HepG2 (cell line): Measurements from ENCODE around the gene CRYBA2. TPM values are rescaled to one million over a fixed set of nuclear protein-coding genes. Genes with fewer than 3 reads are reported as not detected.

Experiments used
- GPBP1L1 ChIP-seq: sonication (generic); formaldehyde crosslinking; IDR thresholded peaks from 2 replicates; pipeline ENCODE4 v1.5.0; 2020; ENCODE audit warnings: mild to moderate bottlenecking, missing genetic modification reagents
- HOXA9 ChIP-seq: sonication (generic); formaldehyde crosslinking; IDR thresholded peaks from 2 replicates; pipeline ENCODE4 v1.8.1; 2022; ENCODE audit warnings: missing genetic modification reagents, mild to moderate bottlenecking, moderate library complexity, borderline replicate concordance
- IRF2 ChIP-seq: IDR thresholded peaks from 2 replicates; pipeline ENCODE4 v1.6.1; 2018; ENCODE audit warnings: missing genetic modification reagents, missing compliant biosample characterization
- MBNL3 ChIP-seq: fragments of 250-450 bp; sonication (Bioruptor Pico); conservative IDR thresholded peaks from 2 replicates; pipeline ENCODE4 v1.8.0; 2022; ENCODE audit warnings: mild to moderate bottlenecking, inconsistent platforms
- NFRKB ChIP-seq: fragments of 450-650 bp; IDR thresholded peaks from 2 replicates; pipeline ENCODE4 v1.6.1; 2017
- RCOR2 ChIP-seq: IDR thresholded peaks from 2 replicates; pipeline ENCODE4 v1.6.1; 2016; ENCODE audit warnings: missing biosample characterization, missing genetic modification reagents
- SETDB1 ChIP-seq: sonication (generic); formaldehyde crosslinking; IDR thresholded peaks from 2 replicates; pipeline ENCODE4 v1.5.1; 2020; ENCODE audit warnings: missing genetic modification reagents, mild to moderate bottlenecking, borderline replicate concordance
- SNAI1 ChIP-seq: sonication (generic); formaldehyde crosslinking; IDR thresholded peaks from 2 replicates; pipeline ENCODE4 v1.5.0; 2020; ENCODE audit warnings: mild to moderate bottlenecking, missing genetic modification reagents, borderline replicate concordance
- TAF15 ChIP-seq: fragments of 200-400 bp; formaldehyde crosslinking; IDR thresholded peaks from one replicate; pipeline ENCODE4 v1.6.1; 2018; ENCODE audit warnings: mild to moderate bottlenecking, low read depth, low read length; ENCODE audit not compliant: poor library complexity, severe bottlenecking
- TERF1 ChIP-seq: sonication (generic); formaldehyde crosslinking; IDR thresholded peaks from 2 replicates; pipeline ENCODE4 v1.8.0; 2022; ENCODE audit warnings: mild to moderate bottlenecking, missing genetic modification reagents, moderate library complexity
- ZBED4 ChIP-seq: sonication (generic); formaldehyde crosslinking; IDR thresholded peaks from 2 replicates; pipeline ENCODE4 v1.4.0; 2020; ENCODE audit warnings: missing genetic modification reagents, borderline replicate concordance
- ZBTB7A ChIP-seq: sonication (generic); formaldehyde crosslinking; IDR thresholded peaks from 2 replicates; pipeline ENCODE4 v1.8.0; 2022; ENCODE audit warnings: mild to moderate bottlenecking, missing genetic modification reagents
- ZFAT ChIP-seq: sonication (generic); formaldehyde crosslinking; conservative IDR thresholded peaks from 2 replicates; pipeline ENCODE4 v1.8.1; 2023; ENCODE audit warnings: missing genetic modification reagents, inconsistent platforms
- ZMYM3 ChIP-seq: sonication (generic); formaldehyde crosslinking; IDR thresholded peaks from 2 replicates; pipeline ENCODE4 v1.5.1; 2020; ENCODE audit warnings: mild to moderate bottlenecking, missing genetic modification reagents
- ZNF17 ChIP-seq: sonication (generic); formaldehyde crosslinking; IDR thresholded peaks from 2 replicates; pipeline ENCODE4 v1.5.0; 2020; ENCODE audit warnings: mild to moderate bottlenecking, missing genetic modification reagents
- ZNF335 ChIP-seq: sonication (generic); formaldehyde crosslinking; IDR thresholded peaks from 2 replicates; pipeline ENCODE4 v1.4.0; 2020; ENCODE audit warnings: missing genetic modification reagents
- ZNF567 ChIP-seq: sonication (generic); formaldehyde crosslinking; IDR thresholded peaks from 2 replicates; pipeline ENCODE4 v1.8.1; 2023; ENCODE audit warnings: mild to moderate bottlenecking, missing genetic modification reagents, borderline replicate concordance
- ZNF691 ChIP-seq: sonication (generic); formaldehyde crosslinking; IDR thresholded peaks from 2 replicates; pipeline ENCODE4 v1.4.0; 2020; ENCODE audit warnings: missing genetic modification reagents, low read depth, mild to moderate bottlenecking, borderline replicate concordance
- ZNF839 ChIP-seq: sonication (generic); formaldehyde crosslinking; IDR thresholded peaks from 2 replicates; pipeline ENCODE4 v1.4.0; 2020; ENCODE audit warnings: missing genetic modification reagents, mild to moderate bottlenecking, borderline replicate concordance
- ZSCAN9 ChIP-seq: IDR thresholded peaks from 2 replicates; pipeline ENCODE4 v1.6.1; 2016; ENCODE audit warnings: borderline replicate concordance
- polyA plus RNA-seq, 8 experiments: library from polyadenylated mRNA; depleted of rRNA in 3 of 8; stranded (reverse) in 7 of 8; unstranded in 1 of 8; fragments of >200 nt; fragmentation: Illumina TruSeq in 4 of 8; extraction: Trizol in 4 of 8; gene quantifications; 2 replicates each; pipeline versions ENCODE4 v1.2.1 to v1.2.3, GENCODE V29; 2011 to 2016; ENCODE audit warnings: low read depth in 4 of 8, missing spikeins in 1 of 8, mixed read lengths in 1 of 8; ENCODE audit not compliant: insufficient read depth in 1 of 8
- total RNA-seq, 5 experiments: library from RNA; depleted of rRNA; stranded (reverse); fragments of >200 nt; fragmentation: Illumina TruSeq; extraction: Trizol; gene quantifications; 2 replicates each; pipeline ENCODE4 v1.2.3, GENCODE V29; 2016; ENCODE audit warnings: low read depth in 1 of 5
- TF ChIP-seq, protein P1 (sequence below): sonication (generic); formaldehyde crosslinking; IDR thresholded peaks from 2 replicates; pipeline ENCODE4 v1.8.1; 2023; ENCODE audit warnings: missing genetic modification reagents, inconsistent platforms, borderline replicate concordance
- TF ChIP-seq, protein P2 (sequence below): sonication (generic); formaldehyde crosslinking; IDR thresholded peaks from 2 replicates; pipeline ENCODE4 v1.4.0; 2020; ENCODE audit warnings: missing genetic modification reagents, borderline replicate concordance

Gene CRYBA2
- total and polyA plus RNA-seq, 2 of the 13 experiments (the other 11 are each of a cell fraction or from before 2014, with no cell fraction given), result not detected

DNA sequence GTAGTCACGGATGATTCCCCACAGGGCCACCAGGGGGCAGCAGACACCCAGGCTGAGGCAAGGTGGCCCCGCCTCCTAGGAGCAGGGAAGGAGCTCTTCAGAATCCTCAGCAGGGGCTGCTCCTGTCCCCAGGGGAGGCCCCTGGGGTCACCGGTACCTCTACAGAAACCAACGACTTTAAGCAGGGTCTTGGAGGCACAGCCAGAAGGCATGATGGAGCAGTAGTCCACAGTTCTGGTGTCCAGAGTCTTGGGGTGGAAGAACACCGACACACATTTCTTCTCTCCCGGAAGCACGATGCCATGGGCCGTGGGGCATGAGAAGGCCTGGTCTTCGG lies 36.6 kb upstream of the CRYBA2 start (continued):
- no peak for TF ChIP-seq ZNF567 (CRISPR knock-in tag)
- no peak for TF ChIP-seq ZNF691
- TF ChIP-seq SNAI1, result no peak
- no peak for TF ChIP-seq ZMYM3 (CRISPR knock-in tag)
- TF ChIP-seq TAF15, result no peak
- TF ChIP-seq HOXA9 (CRISPR knock-in tag), result no peak
- no peak for TF ChIP-seq MBNL3
- TF ChIP-seq ZBTB7A (CRISPR knock-in tag), result no peak
- no peak for TF ChIP-seq ZFAT
- TF ChIP-seq ZBED4 (CRISPR knock-in tag), result 0 out of 2 replicates have a peak, but pooled peaks have one; percentile 40
- TF ChIP-seq, protein P1, sequence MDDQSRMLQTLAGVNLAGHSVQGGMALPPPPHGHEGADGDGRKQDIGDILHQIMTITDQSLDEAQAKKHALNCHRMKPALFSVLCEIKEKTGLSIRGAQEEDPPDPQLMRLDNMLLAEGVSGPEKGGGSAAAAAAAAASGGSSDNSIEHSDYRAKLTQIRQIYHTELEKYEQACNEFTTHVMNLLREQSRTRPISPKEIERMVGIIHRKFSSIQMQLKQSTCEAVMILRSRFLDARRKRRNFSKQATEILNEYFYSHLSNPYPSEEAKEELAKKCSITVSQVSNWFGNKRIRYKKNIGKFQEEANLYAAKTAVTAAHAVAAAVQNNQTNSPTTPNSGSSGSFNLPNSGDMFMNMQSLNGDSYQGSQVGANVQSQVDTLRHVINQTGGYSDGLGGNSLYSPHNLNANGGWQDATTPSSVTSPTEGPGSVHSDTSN, result no peak
- TF ChIP-seq ZNF335 (CRISPR knock-in tag), result no peak
- TF ChIP-seq SETDB1 (CRISPR knock-in tag), result no peak
- TF ChIP-seq GPBP1L1 (CRISPR knock-in tag), result no peak
- no peak for TF ChIP-seq RCOR2 (CRISPR knock-in tag)
- TF ChIP-seq ZNF17 (CRISPR knock-in tag), result no peak
- no peak for TF ChIP-seq IRF2 (CRISPR knock-in tag)
- TF ChIP-seq ZSCAN9 (CRISPR knock-in tag), result no peak
- TF ChIP-seq, protein P2, sequence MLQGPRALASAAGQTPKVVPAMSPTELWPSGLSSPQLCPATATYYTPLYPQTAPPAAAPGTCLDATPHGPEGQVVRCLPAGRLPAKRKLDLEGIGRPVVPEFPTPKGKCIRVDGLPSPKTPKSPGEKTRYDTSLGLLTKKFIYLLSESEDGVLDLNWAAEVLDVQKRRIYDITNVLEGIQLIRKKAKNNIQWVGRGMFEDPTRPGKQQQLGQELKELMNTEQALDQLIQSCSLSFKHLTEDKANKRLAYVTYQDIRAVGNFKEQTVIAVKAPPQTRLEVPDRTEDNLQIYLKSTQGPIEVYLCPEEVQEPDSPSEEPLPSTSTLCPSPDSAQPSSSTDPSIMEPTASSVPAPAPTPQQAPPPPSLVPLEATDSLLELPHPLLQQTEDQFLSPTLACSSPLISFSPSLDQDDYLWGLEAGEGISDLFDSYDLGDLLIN (CRISPR knock-in tag), result no peak
- TF ChIP-seq TERF1 (CRISPR knock-in tag), result no peak
- TF ChIP-seq ZNF839, result no peak
- TF ChIP-seq NFRKB, result no peak
